HepG2 (cell line): ENCODE measurements around the gene TTC31. TPM values are rescaled to one million over a fixed set of nuclear protein-coding genes. Genes with fewer than 3 reads are reported as not detected.

Experiments
- BRF2 ChIP-seq: sonication (generic); formaldehyde crosslinking; IDR thresholded peaks from 2 replicates; pipeline ENCODE4 v1.8.1; 2022; ENCODE audit warnings: mild to moderate bottlenecking, missing genetic modification reagents
- CENPX ChIP-seq: sonication (generic); formaldehyde crosslinking; IDR thresholded peaks from 2 replicates; pipeline ENCODE4 v1.9.0; 2021; ENCODE audit warnings: mild to moderate bottlenecking, missing genetic modification reagents, moderate library complexity
- EEA1 ChIP-seq: sonication (generic); formaldehyde crosslinking; IDR thresholded peaks from 2 replicates; pipeline ENCODE4 v1.5.1; 2020; ENCODE audit warnings: mild to moderate bottlenecking, missing genetic modification reagents, borderline replicate concordance
- HNRNPH1 ChIP-seq: fragments of 200-400 bp; formaldehyde crosslinking; optimal IDR thresholded peaks from 2 replicates; pipeline ENCODE3; 2017; ENCODE audit warnings: mild to moderate bottlenecking, low read depth, low read length
- HNRNPK ChIP-seq: fragments of 200-400 bp; formaldehyde crosslinking; IDR thresholded peaks from 2 replicates; pipeline ENCODE4 v1.6.1; 2018; ENCODE audit warnings: low read length, low read depth, moderate library complexity, mild to moderate bottlenecking; ENCODE audit not compliant: poor library complexity, severe bottlenecking
- KDM3A ChIP-seq: IDR thresholded peaks from 2 replicates; pipeline ENCODE4 v1.6.1; 2018; ENCODE audit warnings: low read depth, missing compliant biosample characterization
- TP53 ChIP-seq: sonication (generic); formaldehyde crosslinking; conservative IDR thresholded peaks from 2 replicates; pipeline ENCODE4 v1.4.0; 2020; ENCODE audit warnings: missing genetic modification reagents
- ZBTB3 ChIP-seq: sonication (generic); formaldehyde crosslinking; IDR thresholded peaks from 2 replicates; pipeline ENCODE4 v1.4.0; 2020; ENCODE audit warnings: low read depth, mild to moderate bottlenecking, moderate library complexity, missing genetic modification reagents, borderline replicate concordance
- ZNF10 ChIP-seq: sonication (generic); formaldehyde crosslinking; IDR thresholded peaks from 2 replicates; pipeline ENCODE4 v1.4.0; 2020; ENCODE audit warnings: mild to moderate bottlenecking, low read depth, missing genetic modification reagents, borderline replicate concordance
- ZNF274 ChIP-seq: sonication (generic); formaldehyde crosslinking; IDR thresholded peaks from 2 replicates; pipeline ENCODE4 v1.5.1; 2020; ENCODE audit warnings: mild to moderate bottlenecking, missing genetic modification reagents
- ZNF629 ChIP-seq: sonication (generic); formaldehyde crosslinking; conservative IDR thresholded peaks from 2 replicates; pipeline ENCODE4 v1.5.0; 2020; ENCODE audit warnings: missing genetic modification reagents
- ZNF652 ChIP-seq: IDR thresholded peaks from 2 replicates; pipeline ENCODE4 v1.6.1; 2016; ENCODE audit warnings: low read depth, borderline replicate concordance
- ZNF777 ChIP-seq: sonication (generic); formaldehyde crosslinking; IDR thresholded peaks from 2 replicates; pipeline ENCODE4 v1.4.0; 2020; ENCODE audit warnings: missing genetic modification reagents
- ZNF878 ChIP-seq: sonication (generic); formaldehyde crosslinking; IDR thresholded peaks from 2 replicates; pipeline ENCODE4 v1.8.1; 2023; ENCODE audit warnings: mild to moderate bottlenecking, missing genetic modification reagents, moderate library complexity
- polyA plus RNA-seq, 8 experiments: library from polyadenylated mRNA; depleted of rRNA in 3 of 8; stranded (reverse) in 7 of 8; unstranded in 1 of 8; fragments of >200 nt; fragmentation: Illumina TruSeq in 4 of 8; extraction: Trizol in 4 of 8; gene quantifications; 2 replicates each; pipeline versions ENCODE4 v1.2.1 to v1.2.3, GENCODE V29; 2011 to 2016; ENCODE audit warnings: low read depth in 4 of 8, missing spikeins in 1 of 8, mixed read lengths in 1 of 8; ENCODE audit not compliant: insufficient read depth in 1 of 8
- total RNA-seq, 5 experiments: library from RNA; depleted of rRNA; stranded (reverse); fragments of >200 nt; fragmentation: Illumina TruSeq; extraction: Trizol; gene quantifications; 2 replicates each; pipeline ENCODE4 v1.2.3, GENCODE V29; 2016; ENCODE audit warnings: low read depth in 1 of 5
- TF ChIP-seq, protein P1 (sequence below): sonication (generic); formaldehyde crosslinking; IDR thresholded peaks from 2 replicates; pipeline ENCODE4 v1.8.0; 2022; ENCODE audit warnings: mild to moderate bottlenecking, missing genetic modification reagents, moderate library complexity
- TF ChIP-seq, protein P2 (sequence below): sonication (generic); formaldehyde crosslinking; IDR thresholded peaks from 2 replicates; pipeline ENCODE4 v1.4.0; 2020; ENCODE audit warnings: mild to moderate bottlenecking, missing genetic modification reagents, borderline replicate concordance
- TF ChIP-seq, protein P3 (sequence below): sonication (generic); formaldehyde crosslinking; IDR thresholded peaks from 2 replicates; pipeline ENCODE4 v1.8.0; 2022; ENCODE audit warnings: mild to moderate bottlenecking, missing genetic modification reagents, borderline replicate concordance
- TF ChIP-seq, protein P4 (sequence below): sonication (generic); formaldehyde crosslinking; IDR thresholded peaks from 2 replicates; pipeline ENCODE4 v1.5.0; 2020; ENCODE audit warnings: missing genetic modification reagents
- TF ChIP-seq, protein P5 (sequence below): sonication (generic); formaldehyde crosslinking; IDR thresholded peaks from 2 replicates; pipeline ENCODE4 v1.4.0; 2020; ENCODE audit warnings: mild to moderate bottlenecking, missing genetic modification reagents

Gene TTC31
- total and polyA plus RNA-seq, 2 of the 13 experiments (the other 11 are each of a cell fraction or from before 2014, with no cell fraction given), result 28.3 to 39.5 TPM

- TF ChIP-seq ZNF652 (no peak), BRF2 (CRISPR knock-in tag) (peak; percentile 63; the same call in 1 of the 2 replicates), ZNF274 (peak; percentile 94), HNRNPH1 (peak; percentile 26), CENPX (CRISPR knock-in tag) (no peak), HNRNPK (no peak), KDM3A (CRISPR knock-in tag) (peak; percentile 3; the same call in 1 of the 2 replicates), ZNF878 (CRISPR knock-in tag) (no peak), TP53 (CRISPR knock-in tag) (no peak; the same call in 1 of the 2 replicates), EEA1 (CRISPR knock-in tag) (peak; percentile 73), ZNF10 (CRISPR knock-in tag) (no peak), ZBTB3 (CRISPR knock-in tag) (0 out of 2 replicates have a peak, but pooled peaks have one; percentile 59), ZNF777 (CRISPR knock-in tag) (peak; percentile 72), ZNF629 (CRISPR knock-in tag) (peak; percentile 24; the same call in 1 of the 2 replicates)
- TF ChIP-seq, protein P1, sequence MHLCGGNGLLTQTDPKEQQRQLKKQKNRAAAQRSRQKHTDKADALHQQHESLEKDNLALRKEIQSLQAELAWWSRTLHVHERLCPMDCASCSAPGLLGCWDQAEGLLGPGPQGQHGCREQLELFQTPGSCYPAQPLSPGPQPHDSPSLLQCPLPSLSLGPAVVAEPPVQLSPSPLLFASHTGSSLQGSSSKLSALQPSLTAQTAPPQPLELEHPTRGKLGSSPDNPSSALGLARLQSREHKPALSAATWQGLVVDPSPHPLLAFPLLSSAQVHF (CRISPR knock-in tag), result 0 out of 2 replicates have a peak, but pooled peaks have one; percentile 55
- TF ChIP-seq, protein P2, sequence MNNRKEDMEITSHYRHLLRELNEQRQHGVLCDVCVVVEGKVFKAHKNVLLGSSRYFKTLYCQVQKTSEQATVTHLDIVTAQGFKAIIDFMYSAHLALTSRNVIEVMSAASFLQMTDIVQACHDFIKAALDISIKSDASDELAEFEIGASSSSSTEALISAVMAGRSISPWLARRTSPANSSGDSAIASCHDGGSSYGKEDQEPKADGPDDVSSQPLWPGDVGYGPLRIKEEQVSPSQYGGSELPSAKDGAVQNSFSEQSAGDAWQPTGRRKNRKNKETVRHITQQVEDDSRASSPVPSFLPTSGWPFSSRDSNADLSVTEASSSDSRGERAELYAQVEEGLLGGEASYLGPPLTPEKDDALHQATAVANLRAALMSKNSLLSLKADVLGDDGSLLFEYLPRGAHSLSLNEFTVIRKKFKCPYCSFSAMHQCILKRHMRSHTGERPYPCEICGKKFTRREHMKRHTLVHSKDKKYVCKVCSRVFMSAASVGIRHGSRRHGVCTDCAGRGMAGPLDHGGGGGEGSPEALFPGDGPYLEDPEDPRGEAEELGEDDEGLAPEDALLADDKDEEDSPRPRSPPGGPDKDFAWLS, result no peak
- TF ChIP-seq, protein P3, sequence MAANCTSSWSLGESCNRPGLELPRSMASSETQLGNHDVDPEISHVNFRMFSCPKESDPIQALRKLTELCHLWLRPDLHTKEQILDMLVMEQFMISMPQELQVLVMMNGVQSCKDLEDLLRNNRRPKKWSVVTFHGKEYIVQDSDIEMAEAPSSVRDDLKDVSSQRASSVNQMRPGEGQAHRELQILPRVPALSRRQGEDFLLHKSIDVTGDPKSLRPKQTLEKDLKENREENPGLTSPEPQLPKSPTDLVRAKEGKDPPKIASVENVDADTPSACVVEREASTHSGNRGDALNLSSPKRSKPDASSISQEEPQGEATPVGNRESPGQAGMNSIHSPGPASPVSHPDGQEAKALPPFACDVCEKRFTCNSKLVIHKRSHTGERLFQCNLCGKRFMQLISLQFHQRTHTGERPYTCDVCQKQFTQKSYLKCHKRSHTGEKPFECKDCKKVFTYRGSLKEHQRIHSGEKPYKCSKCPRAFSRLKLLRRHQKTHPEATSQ, result no peak; the same call in none of the 2 replicates
- TF ChIP-seq, protein P4, sequence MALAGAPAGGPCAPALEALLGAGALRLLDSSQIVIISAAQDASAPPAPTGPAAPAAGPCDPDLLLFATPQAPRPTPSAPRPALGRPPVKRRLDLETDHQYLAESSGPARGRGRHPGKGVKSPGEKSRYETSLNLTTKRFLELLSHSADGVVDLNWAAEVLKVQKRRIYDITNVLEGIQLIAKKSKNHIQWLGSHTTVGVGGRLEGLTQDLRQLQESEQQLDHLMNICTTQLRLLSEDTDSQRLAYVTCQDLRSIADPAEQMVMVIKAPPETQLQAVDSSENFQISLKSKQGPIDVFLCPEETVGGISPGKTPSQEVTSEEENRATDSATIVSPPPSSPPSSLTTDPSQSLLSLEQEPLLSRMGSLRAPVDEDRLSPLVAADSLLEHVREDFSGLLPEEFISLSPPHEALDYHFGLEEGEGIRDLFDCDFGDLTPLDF, result peak; percentile 79
- TF ChIP-seq, protein P5, sequence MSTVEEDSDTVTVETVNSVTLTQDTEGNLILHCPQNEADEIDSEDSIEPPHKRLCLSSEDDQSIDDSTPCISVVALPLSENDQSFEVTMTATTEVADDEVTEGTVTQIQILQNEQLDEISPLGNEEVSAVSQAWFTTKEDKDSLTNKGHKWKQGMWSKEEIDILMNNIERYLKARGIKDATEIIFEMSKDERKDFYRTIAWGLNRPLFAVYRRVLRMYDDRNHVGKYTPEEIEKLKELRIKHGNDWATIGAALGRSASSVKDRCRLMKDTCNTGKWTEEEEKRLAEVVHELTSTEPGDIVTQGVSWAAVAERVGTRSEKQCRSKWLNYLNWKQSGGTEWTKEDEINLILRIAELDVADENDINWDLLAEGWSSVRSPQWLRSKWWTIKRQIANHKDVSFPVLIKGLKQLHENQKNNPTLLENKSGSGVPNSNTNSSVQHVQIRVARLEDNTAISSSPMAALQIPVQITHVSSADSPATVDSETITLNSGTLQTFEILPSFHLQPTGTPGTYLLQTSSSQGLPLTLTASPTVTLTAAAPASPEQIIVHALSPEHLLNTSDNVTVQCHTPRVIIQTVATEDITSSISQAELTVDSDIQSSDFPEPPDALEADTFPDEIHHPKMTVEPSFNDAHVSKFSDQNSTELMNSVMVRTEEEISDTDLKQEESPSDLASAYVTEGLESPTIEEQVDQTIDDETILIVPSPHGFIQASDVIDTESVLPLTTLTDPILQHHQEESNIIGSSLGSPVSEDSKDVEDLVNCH (CRISPR knock-in tag), result no peak; the same call in 1 of the 2 replicates
Measured at GRCh38 chr2:74481961-74482800, 700 bp upstream of the TTC31 start (continued).
